Loucy (cell line): ENCODE data around the gene PTP4A1.

ENCODE experiments used
- CTCF ChIP-seq: fragments of 200-600 bp; sonication (generic); conservative IDR thresholded peaks from 2 replicates; pipeline ENCODE4 v1.5.1; 2014; ENCODE audit warnings: mild to moderate bottlenecking, antibody characterized with exemption, low read length
- EZH2phosphoT487 ChIP-seq: fragments of 200-600 bp; IDR thresholded peaks from 2 replicates; pipeline ENCODE4 v1.6.1; 2018; ENCODE audit warnings: antibody characterized with exemption, mild to moderate bottlenecking, moderate library complexity, borderline replicate concordance

GRCh38 chr6:63565727-63566596 is 6.3 kb upstream of the PTP4A1 start:
- TF ChIP-seq CTCF (no peak), EZH2phosphoT487 (no peak)
